ENCODE data around the gene LIN54.

Gene LIN54

DNA sequence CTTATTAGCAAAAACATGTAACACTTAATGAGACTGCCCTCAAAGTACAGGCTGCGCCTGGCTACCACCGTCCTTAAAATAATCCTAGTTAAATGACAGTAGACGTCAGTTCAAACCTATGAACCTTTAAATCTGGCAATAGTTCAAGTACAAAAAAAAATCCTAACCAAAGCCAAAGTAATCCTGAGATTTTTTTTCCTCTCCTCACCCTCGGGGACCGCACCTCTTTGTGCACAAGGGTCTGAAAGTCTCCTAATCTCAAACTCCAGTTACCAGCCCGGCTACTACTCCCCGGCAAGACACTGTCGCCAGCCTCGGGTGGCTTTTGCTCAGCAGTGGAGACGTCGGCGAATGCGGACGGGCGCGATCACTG, 120.1 kb downstream of the LIN54 start:
- no peak for FAIRE-seq

DNA sequence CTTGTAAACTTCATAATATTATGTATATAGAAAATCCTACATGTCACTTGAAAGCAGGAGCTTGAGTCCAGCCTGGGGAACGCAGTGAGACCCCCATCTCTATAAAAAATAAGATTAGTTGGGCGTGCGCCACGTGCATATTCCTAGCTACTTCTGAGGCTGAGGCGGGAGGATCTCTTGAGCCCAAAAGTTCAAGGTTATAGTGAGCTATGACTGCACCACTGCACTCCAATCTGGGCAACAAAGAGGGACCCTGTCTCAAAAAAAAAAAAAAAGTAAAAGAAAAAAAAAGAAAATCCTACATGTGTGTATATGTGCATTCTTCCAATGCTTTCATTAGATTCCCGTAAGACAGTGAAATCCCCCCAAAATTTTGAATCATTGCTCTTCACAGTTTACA, 121.3 kb downstream of the LIN54 start:
- no peak for FAIRE-seq

DNA sequence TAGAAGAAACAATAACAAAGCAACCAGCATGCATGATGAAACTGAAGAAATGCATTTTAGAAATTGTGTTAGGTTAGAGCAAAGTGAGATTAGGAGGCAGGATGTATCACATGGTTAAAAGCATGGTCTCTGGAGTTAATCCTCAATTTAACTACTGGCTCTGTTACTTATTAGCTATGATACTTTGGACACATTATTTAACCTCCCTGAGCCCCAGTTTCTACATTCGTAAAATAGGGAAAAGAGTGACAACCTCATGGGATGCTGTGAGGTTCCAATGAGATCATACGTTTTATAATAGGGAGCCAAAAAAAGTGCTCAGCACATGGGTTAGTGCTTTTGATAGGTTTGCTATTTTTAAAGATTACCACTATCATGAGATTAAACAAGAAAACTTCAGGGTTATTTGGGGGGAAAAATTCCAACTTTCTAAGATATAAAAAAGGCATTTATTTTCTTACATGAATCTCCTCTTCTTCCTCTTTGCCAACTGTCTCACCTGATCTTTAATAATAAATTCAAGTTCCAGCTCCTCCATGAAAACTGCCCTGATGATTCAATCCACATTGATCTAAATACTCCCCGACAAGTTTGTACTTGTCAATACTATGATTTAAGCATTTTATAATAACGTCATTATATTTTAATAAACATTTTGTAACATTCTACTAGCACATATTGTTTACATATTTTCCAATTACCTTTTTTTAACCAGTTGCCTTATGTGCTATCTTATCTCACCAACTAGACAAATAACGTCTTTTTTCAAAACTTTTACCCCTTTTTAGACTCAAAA, 124.3 kb downstream of the LIN54 start:
- no peak for FAIRE-seq

DNA sequence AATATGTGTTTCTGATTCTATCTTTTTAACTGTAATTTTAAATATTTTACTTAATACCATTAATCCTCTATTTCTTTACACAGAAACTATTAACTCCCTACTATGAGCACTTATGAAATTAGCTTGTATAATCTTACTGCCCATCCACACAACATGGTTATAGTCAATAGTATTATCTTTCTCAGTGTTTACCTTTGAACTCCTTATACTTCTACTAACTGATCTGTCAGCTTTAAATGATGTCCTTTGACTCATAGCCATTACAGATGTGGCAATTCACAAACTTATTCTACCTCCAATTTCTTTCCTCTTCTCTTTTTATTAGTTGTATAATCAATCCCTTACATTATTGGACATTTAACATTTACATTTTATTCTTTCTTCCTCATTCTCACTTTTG, 125.2 kb downstream of the LIN54 start:
- FAIRE-seq = no peak

Data from G401.6 (cell line).